Thyroid gland (tissue), 4 donors: Measurements from ENCODE around the gene SPOCK1.

ENCODE experiments used
- POLR2A ChIP-seq, 2 donors: fragments of 450-650 bp; IDR thresholded peaks; one replicate each; pipeline ENCODE4 v1.6.1; 2017; ENCODE audit warnings: antibody characterized with exemption in 2 of 2, mild to moderate bottlenecking in 2 of 2, moderate library complexity in 1 of 2
- TF ChIP-seq, protein P1 (sequence below), 6 experiments: fragments of 200-600 bp in 3 of 6; fragments of 450-650 bp in 3 of 6; sonication (generic) in 3 of 6; IDR thresholded peaks; one replicate each; pipeline ENCODE4 v1.5.1; 2016 to 2019; ENCODE audit warnings: antibody characterized with exemption in 6 of 6, mild to moderate bottlenecking in 2 of 6, inconsistent platforms in 1 of 6, moderate library complexity in 1 of 6

GRCh38 chr5:137400571-137400970 lies 98.6 kb downstream of the SPOCK1 start:
- TF ChIP-seq, protein P1, sequence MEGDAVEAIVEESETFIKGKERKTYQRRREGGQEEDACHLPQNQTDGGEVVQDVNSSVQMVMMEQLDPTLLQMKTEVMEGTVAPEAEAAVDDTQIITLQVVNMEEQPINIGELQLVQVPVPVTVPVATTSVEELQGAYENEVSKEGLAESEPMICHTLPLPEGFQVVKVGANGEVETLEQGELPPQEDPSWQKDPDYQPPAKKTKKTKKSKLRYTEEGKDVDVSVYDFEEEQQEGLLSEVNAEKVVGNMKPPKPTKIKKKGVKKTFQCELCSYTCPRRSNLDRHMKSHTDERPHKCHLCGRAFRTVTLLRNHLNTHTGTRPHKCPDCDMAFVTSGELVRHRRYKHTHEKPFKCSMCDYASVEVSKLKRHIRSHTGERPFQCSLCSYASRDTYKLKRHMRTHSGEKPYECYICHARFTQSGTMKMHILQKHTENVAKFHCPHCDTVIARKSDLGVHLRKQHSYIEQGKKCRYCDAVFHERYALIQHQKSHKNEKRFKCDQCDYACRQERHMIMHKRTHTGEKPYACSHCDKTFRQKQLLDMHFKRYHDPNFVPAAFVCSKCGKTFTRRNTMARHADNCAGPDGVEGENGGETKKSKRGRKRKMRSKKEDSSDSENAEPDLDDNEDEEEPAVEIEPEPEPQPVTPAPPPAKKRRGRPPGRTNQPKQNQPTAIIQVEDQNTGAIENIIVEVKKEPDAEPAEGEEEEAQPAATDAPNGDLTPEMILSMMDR (IDR thresholded peaks at IDR 0.05) = no peak
- no peak for TF ChIP-seq POLR2A (IDR thresholded peaks at IDR 0.05)
